WTC11 (cell line): ENCODE measurements around the gene TSPAN7. TPM values are rescaled to one million over a fixed set of nuclear protein-coding genes. Genes with fewer than 3 reads are reported as not detected.

Experiments used
- ATAC-seq: fragments of 200-7000 bp; cut with Tn5 transposase; 2 replicates; pipeline ENCODE4 v1.10.0; 2021; ENCODE audit warnings: mild to moderate bottlenecking, moderate library complexity
- CTCF ChIA-PET: fragments of 300-600 bp; sonication (Branson Sonifier 250); formaldehyde crosslinking; loops from one replicate; lab custom pipeline; 2021; ENCODE audit warnings: antibody characterized with exemption; lab: Charles Lee
- POLR2A ChIA-PET: fragments of 350-600 bp; sonication (Branson Sonifier 250); formaldehyde crosslinking; loops from one replicate; lab custom pipeline; 2021; ENCODE audit warnings: antibody characterized with exemption; lab: Charles Lee
- DNase-seq: peaks from one replicate; pipeline ENCODE4 v3.0.0; 2021; ENCODE audit warnings: low spot score
- H3K27ac Mint-ChIP-seq: 2 replicates; pipeline ENCODE4 v1.8.0; 2021; ENCODE audit warnings: mixed read lengths
- H3K27me3 Mint-ChIP-seq: 2 replicates; pipeline ENCODE4 v1.8.0; 2021; ENCODE audit warnings: low read depth, mild to moderate bottlenecking, moderate library complexity, mixed read lengths
- H3K36me3 Mint-ChIP-seq: 2 replicates; pipeline ENCODE4 v1.8.0; 2021; ENCODE audit warnings: mixed read lengths
- H3K4me1 Mint-ChIP-seq: 2 replicates; pipeline ENCODE4 v1.8.0; 2022; ENCODE audit warnings: mixed read lengths
- H3K4me3 Mint-ChIP-seq: 2 replicates; pipeline ENCODE4 v1.8.0; 2021; ENCODE audit warnings: mild to moderate bottlenecking, moderate library complexity, mixed read lengths
- H3K9me3 Mint-ChIP-seq: 2 replicates; pipeline ENCODE4 v1.8.0; 2021; ENCODE audit warnings: mixed read lengths
- CBFB ChIP-seq: sonication (generic); formaldehyde crosslinking; IDR thresholded peaks from 2 replicates; pipeline ENCODE4 v1.8.1; 2022; ENCODE audit warnings: mild to moderate bottlenecking, low read depth, missing genetic modification reagents
- CDX4 ChIP-seq: fragments of 250-450 bp; sonication (Bioruptor Pico); IDR thresholded peaks from 2 replicates; pipeline ENCODE4 v1.9.0; 2021; ENCODE audit warnings: moderate library complexity, mild to moderate bottlenecking, inconsistent platforms, borderline replicate concordance
- ERG ChIP-seq: fragments of 250-450 bp; sonication (Bioruptor Pico); IDR thresholded peaks from 2 replicates; pipeline ENCODE4 v1.8.0; 2021; ENCODE audit warnings: mild to moderate bottlenecking
- FOXP4 ChIP-seq: sonication (generic); formaldehyde crosslinking; IDR thresholded peaks from 2 replicates; pipeline ENCODE4 v1.8.0; 2022; ENCODE audit warnings: mild to moderate bottlenecking, missing genetic modification reagents
- JUN ChIP-seq: sonication (generic); formaldehyde crosslinking; IDR thresholded peaks from 2 replicates; pipeline ENCODE4 v1.8.0; 2023; ENCODE audit warnings: mild to moderate bottlenecking, missing genetic modification reagents
- NR2C2 ChIP-seq: sonication (generic); formaldehyde crosslinking; IDR thresholded peaks from 2 replicates; pipeline ENCODE4 v1.8.0; 2022; ENCODE audit warnings: mild to moderate bottlenecking, missing genetic modification reagents
- OVOL2 ChIP-seq: fragments of 250-450 bp; sonication (Bioruptor Pico); IDR thresholded peaks from 2 replicates; pipeline ENCODE4 v1.9.0; 2021; ENCODE audit warnings: mild to moderate bottlenecking, borderline replicate concordance
- PRDM15 ChIP-seq: sonication (generic); formaldehyde crosslinking; IDR thresholded peaks from 2 replicates; pipeline ENCODE4 v1.8.0; 2022; ENCODE audit warnings: missing genetic modification reagents
- SOX15 ChIP-seq: fragments of 250-450 bp; sonication (Bioruptor Pico); IDR thresholded peaks from 2 replicates; pipeline ENCODE4 v1.9.0; 2021; ENCODE audit warnings: mild to moderate bottlenecking
- USF1 ChIP-seq: sonication (generic); formaldehyde crosslinking; IDR thresholded peaks from 2 replicates; pipeline ENCODE4 v1.8.0; 2022; ENCODE audit warnings: mild to moderate bottlenecking, missing genetic modification reagents
- ZNF423 ChIP-seq: fragments of 250-450 bp; sonication (Bioruptor Pico); IDR thresholded peaks from 2 replicates; pipeline ENCODE4 v2.1.2; 2022; ENCODE audit warnings: mild to moderate bottlenecking, moderate library complexity
- ZNF425 ChIP-seq: fragments of 250-450 bp; sonication (Bioruptor Pico); conservative IDR thresholded peaks from 2 replicates; pipeline ENCODE4 v1.9.0; 2021; ENCODE audit warnings: mild to moderate bottlenecking
- total RNA-seq: library from RNA; stranded (reverse); gene quantifications from 3 replicates; pipeline ENCODE4 v1.2.3, GENCODE V29; 2021

The TSPAN7 gene
- total RNA-seq, 1 experiment from 2014 or later: 10.8 TPM

GRCh38 chrX:38571058-38571457, 9.7 kb downstream of the TSPAN7 start (continued):
- TF ChIP-seq OVOL2: no peak
- TF ChIP-seq PRDM15 (CRISPR knock-in tag): no peak
- no peak for TF ChIP-seq ZNF425 (CRISPR knock-in tag)
- no peak for TF ChIP-seq JUN (CRISPR knock-in tag)
- no peak for TF ChIP-seq NR2C2

GRCh38 chrX:38574858-38575257, 13.5 kb downstream of the TSPAN7 start:
- Mint-ChIP-seq H3K9me3 (no peaks in the 10 kb centered on the region), H3K27ac (no peak overlapping the region), H3K27me3 (no peaks in the 10 kb centered on the region), H3K36me3 (no peaks in the 10 kb centered on the region), H3K4me3 (no peak overlapping the region), H3K4me1 (0 out of 2 replicates have a peak, but pooled peaks cover 5% of the 10 kb centered on the region)
- no peak for ATAC-seq
- TF ChIP-seq CDX4 (CRISPR knock-in tag): no peak
- CTCF ChIA-PET: no interaction called here
- POLR2A ChIA-PET: no interaction called here
- no peak for DNase-seq

GRCh38 chrX:38575888-38576287, 14.5 kb downstream of the TSPAN7 start:
- ChIA-PET CTCF (no interaction called here), POLR2A (no interaction called here)
- ATAC-seq (no peak), DNase-seq (no peak)
- Mint-ChIP-seq H3K4me3 (no peak overlapping the region), H3K27ac (no peak overlapping the region), H3K36me3 (no peaks in the 10 kb centered on the region), H3K9me3 (no peaks in the 10 kb centered on the region), H3K27me3 (no peaks in the 10 kb centered on the region), H3K4me1 (0 out of 2 replicates have a peak, but pooled peaks cover 2% of the 10 kb centered on the region)
- TF ChIP-seq USF1 (CRISPR knock-in tag): no peak
- TF ChIP-seq ERG (CRISPR knock-in tag): no peak
- no peak for TF ChIP-seq CBFB (CRISPR knock-in tag)
- TF ChIP-seq SOX15: no peak
- no peak for TF ChIP-seq ZNF423
- TF ChIP-seq FOXP4 (CRISPR knock-in tag): no peak
